ENCODE results near the gene SYT17. TPM values are rescaled to one million over a fixed set of nuclear protein-coding genes. Genes with fewer than 3 reads are reported as not detected.
A peak's percentile ranks its signal among the peaks of the same experiment; 100 is the strongest.

The SYT17 gene
- total and polyA plus RNA-seq, 10 of the 15 experiments (the other 5 are each of a cell fraction or from before 2014, with no cell fraction given), result 3.7 to 12.3 (median 5.0) TPM

DNA sequence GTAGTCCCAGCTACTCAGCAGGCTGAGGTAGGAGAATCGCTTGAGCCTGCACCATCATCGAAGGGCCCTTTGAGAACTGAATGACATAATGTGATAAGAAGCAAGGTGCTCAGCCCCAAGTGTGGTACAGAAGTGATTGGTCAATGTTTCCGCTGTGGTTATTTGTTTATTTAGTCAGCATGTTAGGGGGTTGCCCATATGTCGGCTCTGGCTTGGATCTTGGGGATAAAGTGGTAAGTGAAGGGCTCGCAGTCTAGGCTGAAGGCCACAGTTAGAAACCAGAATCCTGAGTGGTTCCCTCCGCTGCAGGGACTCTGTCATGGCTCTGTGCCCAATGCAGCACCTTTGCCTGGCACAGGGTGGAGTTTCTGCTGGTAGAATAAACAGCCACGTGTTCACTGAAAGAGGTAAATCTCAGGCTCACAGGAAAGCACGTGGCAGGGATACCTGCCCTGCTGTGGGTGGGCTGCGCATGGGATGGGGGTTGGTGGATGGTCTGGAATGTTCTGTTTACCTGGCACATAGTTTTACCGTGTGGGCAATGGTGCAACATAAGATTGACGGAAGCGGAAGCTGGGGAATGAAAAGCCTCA lies 35.4 kb downstream of the SYT17 start:
- no peak overlapping the region; the same call in 1 of the 2 replicates for H2AFZ ChIP-seq (ENCODE audit: control insufficient read depth, low read depth, low read length)
- H3K4me2 ChIP-seq (ENCODE audit: control insufficient read depth, insufficient read depth), result no peak overlapping the region
- peaks cover 27% of the 10 kb centered on the region for H3K9me3 ChIP-seq (replicated peaks; ENCODE audit: control insufficient read depth, insufficient read depth, low read length)
- ChIA-PET RAD21 (ENCODE audit: unreplicated experiment) (no interaction called here), POLR2A (no interaction called here), SMC1A (ENCODE audit: uncharacterized antibody, unreplicated experiment) (interaction anchor here (1.1 kb wide), 1 partner anchor 96 kb away, joined by 3 read pairs; no protein-coding TSS in a partner anchor), CTCF (no interaction called here)
- no peaks in the 10 kb centered on the region for H4K20me1 ChIP-seq (ENCODE audit: control insufficient read depth, insufficient read depth)
- H3K4me3 ChIP-seq, result no peak overlapping the region
- H3K27ac ChIP-seq (ENCODE audit: control insufficient read depth, insufficient read depth), result no peak overlapping the region
- WGBS (ENCODE audit: insufficient coverage, insufficient replicate concordance, low lambda C conversion rate, missing lambda C conversion rate), result 53% methylated on average over 12 of the region's 12 CpGs
- BruUV-seq (replicated peaks), result no TSS peak
- no peaks in the 10 kb centered on the region; the same call in 1 of the 2 replicates for H3K4me1 ChIP-seq (ENCODE audit: control insufficient read depth, insufficient read depth, low read length)
- peak; percentile 72 for ATAC-seq
- peak; percentile 27 for DNase-seq (ENCODE audit: low read depth, low spot score)
- in situ Hi-C loops (cut with MboI) (no loop called here), intact Hi-C loops (cut with micrococcal nuclease; ENCODE audit: unreplicated experiment) (no loop called here)
- H3K9ac ChIP-seq (ENCODE audit: control insufficient read depth, insufficient read depth, low read length), result no peak overlapping the region
- no peaks in the 10 kb centered on the region for H3K36me3 ChIP-seq (ENCODE audit: control insufficient read depth in 2 of 2, insufficient read depth in 2 of 2, low read length in 1 of 2)
- no peaks in the 10 kb centered on the region for H3K79me2 ChIP-seq (ENCODE audit: control insufficient read depth, insufficient read depth, low read length)
- TF ChIP-seq IKZF2 (IDR thresholded peaks at IDR 0.05) (no peak), EZH2 (IDR thresholded peaks at IDR 0.05; ENCODE audit: borderline replicate concordance, control insufficient read depth, low read depth, low read length) (no peak), BHLHE40 (IDR thresholded peaks at IDR 0.05; ENCODE audit: borderline replicate concordance in 1 of 2, low read depth in 2 of 2, low read length in 1 of 2) (no peak), RUNX3 (IDR thresholded peaks at IDR 0.05; ENCODE audit: low read length) (peak; percentile 74), CREM (IDR thresholded peaks at IDR 0.05; ENCODE audit: low read depth) (0 out of 2 replicates have a peak, but pooled peaks have one; percentile 10), HDAC2 (IDR thresholded peaks at IDR 0.05) (no peak)
- no peak for FAIRE-seq
- H3K27me3 ChIP-seq (replicated peaks in 1 of 2; ENCODE audit: control insufficient read depth in 2 of 2, insufficient read depth in 2 of 2, low read length in 1 of 2), result no peaks in the 10 kb centered on the region

All from GM12878 (cell line).